HCT116 (cell line): ENCODE measurements around the gene CTCF.

Experiments used
- EZH2 ChIP-seq: fragments of 200-600 bp; sonication (generic); IDR thresholded peaks from 2 replicates; pipeline ENCODE4 v1.6.1; 2017; ENCODE audit warnings: antibody characterized with exemption, mixed run types
- POLR2A ChIP-seq: IDR thresholded peaks from 2 replicates; pipeline ENCODE4 v1.7.0; 2011; ENCODE audit warnings: borderline replicate concordance; ENCODE audit not compliant: insufficient read depth, insufficient read length; ENCODE audit errors: extremely low read depth
- YY1 ChIP-seq: IDR thresholded peaks from 2 replicates; pipeline ENCODE4 v1.6.1; 2011; ENCODE audit warnings: low read length, low read depth, moderate library complexity, mild to moderate bottlenecking; ENCODE audit not compliant: insufficient replicate concordance; ENCODE audit errors: extremely low read depth
- TF ChIP-seq, protein P1 (sequence below), 3 experiments: fragments of 200-600 bp in 1 of 3; sonication (generic) in 1 of 3; IDR thresholded peaks in 2 of 3; conservative IDR thresholded peaks in 1 of 3; 2 replicates each; pipeline ENCODE4 v1.5.1; 2012 to 2017; ENCODE audit warnings: low read depth in 2 of 3, low read length in 2 of 3, antibody characterized with exemption in 1 of 3, borderline replicate concordance in 1 of 3, control low read depth in 1 of 3, mild to moderate bottlenecking in 1 of 3, mixed read lengths in 1 of 3, mixed run types in 1 of 3, moderate library complexity in 1 of 3; ENCODE audit not compliant: insufficient read depth in 1 of 3
- TF ChIP-seq, protein P2 (sequence below): IDR thresholded peaks from 2 replicates; pipeline ENCODE4 v1.6.1; 2012; ENCODE audit warnings: low read depth
- TF ChIP-seq, protein P3 (sequence below): IDR thresholded peaks from 2 replicates; pipeline ENCODE4 v1.6.1; 2012

DNA sequence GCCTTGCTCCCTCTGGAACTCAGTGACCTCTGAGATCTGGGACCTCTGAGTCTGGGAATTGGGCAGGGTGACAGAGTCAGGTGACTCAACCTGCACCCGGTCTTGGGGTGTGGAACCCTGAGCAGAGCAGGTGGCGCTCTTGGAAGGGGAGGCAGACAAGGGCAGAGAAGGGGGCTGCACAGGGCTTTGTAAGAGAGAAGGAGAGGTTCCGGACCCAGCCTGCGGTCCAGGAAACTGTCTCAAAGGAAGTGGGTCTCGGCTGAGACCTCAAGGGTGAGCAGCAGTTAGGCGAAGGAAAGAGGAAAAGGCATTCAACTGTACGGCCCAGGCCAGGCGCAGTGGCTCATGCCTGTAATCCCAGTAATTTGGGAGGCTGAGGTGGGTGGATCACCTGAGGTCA lies 43.6 kb upstream of the CTCF start:
- no peak for TF ChIP-seq POLR2A
- TF ChIP-seq, protein P1, sequence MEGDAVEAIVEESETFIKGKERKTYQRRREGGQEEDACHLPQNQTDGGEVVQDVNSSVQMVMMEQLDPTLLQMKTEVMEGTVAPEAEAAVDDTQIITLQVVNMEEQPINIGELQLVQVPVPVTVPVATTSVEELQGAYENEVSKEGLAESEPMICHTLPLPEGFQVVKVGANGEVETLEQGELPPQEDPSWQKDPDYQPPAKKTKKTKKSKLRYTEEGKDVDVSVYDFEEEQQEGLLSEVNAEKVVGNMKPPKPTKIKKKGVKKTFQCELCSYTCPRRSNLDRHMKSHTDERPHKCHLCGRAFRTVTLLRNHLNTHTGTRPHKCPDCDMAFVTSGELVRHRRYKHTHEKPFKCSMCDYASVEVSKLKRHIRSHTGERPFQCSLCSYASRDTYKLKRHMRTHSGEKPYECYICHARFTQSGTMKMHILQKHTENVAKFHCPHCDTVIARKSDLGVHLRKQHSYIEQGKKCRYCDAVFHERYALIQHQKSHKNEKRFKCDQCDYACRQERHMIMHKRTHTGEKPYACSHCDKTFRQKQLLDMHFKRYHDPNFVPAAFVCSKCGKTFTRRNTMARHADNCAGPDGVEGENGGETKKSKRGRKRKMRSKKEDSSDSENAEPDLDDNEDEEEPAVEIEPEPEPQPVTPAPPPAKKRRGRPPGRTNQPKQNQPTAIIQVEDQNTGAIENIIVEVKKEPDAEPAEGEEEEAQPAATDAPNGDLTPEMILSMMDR (IDR thresholded peaks at IDR 0.05 in 2 of 3, conservative IDR thresholded peaks at IDR 0.05 in 1 of 3; ENCODE audit: borderline replicate concordance in 1 of 3, insufficient read depth in 1 of 3, low read depth in 2 of 3, low read length in 2 of 3): no peak
- TF ChIP-seq, protein P2, sequence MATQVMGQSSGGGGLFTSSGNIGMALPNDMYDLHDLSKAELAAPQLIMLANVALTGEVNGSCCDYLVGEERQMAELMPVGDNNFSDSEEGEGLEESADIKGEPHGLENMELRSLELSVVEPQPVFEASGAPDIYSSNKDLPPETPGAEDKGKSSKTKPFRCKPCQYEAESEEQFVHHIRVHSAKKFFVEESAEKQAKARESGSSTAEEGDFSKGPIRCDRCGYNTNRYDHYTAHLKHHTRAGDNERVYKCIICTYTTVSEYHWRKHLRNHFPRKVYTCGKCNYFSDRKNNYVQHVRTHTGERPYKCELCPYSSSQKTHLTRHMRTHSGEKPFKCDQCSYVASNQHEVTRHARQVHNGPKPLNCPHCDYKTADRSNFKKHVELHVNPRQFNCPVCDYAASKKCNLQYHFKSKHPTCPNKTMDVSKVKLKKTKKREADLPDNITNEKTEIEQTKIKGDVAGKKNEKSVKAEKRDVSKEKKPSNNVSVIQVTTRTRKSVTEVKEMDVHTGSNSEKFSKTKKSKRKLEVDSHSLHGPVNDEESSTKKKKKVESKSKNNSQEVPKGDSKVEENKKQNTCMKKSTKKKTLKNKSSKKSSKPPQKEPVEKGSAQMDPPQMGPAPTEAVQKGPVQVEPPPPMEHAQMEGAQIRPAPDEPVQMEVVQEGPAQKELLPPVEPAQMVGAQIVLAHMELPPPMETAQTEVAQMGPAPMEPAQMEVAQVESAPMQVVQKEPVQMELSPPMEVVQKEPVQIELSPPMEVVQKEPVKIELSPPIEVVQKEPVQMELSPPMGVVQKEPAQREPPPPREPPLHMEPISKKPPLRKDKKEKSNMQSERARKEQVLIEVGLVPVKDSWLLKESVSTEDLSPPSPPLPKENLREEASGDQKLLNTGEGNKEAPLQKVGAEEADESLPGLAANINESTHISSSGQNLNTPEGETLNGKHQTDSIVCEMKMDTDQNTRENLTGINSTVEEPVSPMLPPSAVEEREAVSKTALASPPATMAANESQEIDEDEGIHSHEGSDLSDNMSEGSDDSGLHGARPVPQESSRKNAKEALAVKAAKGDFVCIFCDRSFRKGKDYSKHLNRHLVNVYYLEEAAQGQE: no peak
- no peak for TF ChIP-seq YY1
- no peak for TF ChIP-seq EZH2
- TF ChIP-seq, protein P3, sequence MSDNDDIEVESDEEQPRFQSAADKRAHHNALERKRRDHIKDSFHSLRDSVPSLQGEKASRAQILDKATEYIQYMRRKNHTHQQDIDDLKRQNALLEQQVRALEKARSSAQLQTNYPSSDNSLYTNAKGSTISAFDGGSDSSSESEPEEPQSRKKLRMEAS: no peak
